Thoracic aorta (tissue), 2 donors: ENCODE measurements around the gene SH3PXD2B. TPM values are rescaled to one million over a fixed set of nuclear protein-coding genes. Genes with fewer than 3 reads are reported as not detected.
"Not testable (repeated sequence)": the region's sequence is repeated elsewhere in the genome, so short reads cannot be mapped to it uniquely, and the experiment has no call there.

Source experiments
- ATAC-seq: fragments of 150-250 bp; one replicate; pipeline ENCODE4 v1.8.0; 2017; ENCODE audit warnings: low read depth; ENCODE audit not compliant: insufficient number of reproducible peaks, low FRiP score
- DNase-seq: peaks from one replicate; pipeline ENCODE4 v3.0.0-alpha.2; 2020; ENCODE audit warnings: low spot score
- H3K27ac ChIP-seq, 2 donors: fragments of 200-600 bp; sonication (generic); 1 replicate in 1 of 2; 2 replicates in 1 of 2; pipeline ENCODE4 v1.5.1; 2016; ENCODE audit warnings: mild to moderate bottlenecking in 2 of 2, moderate library complexity in 2 of 2
- H3K27me3 ChIP-seq: fragments of 200-600 bp; sonication (generic); replicated peaks from 2 replicates; pipeline ENCODE4 v1.6.0; 2016; ENCODE audit warnings: mild to moderate bottlenecking; ENCODE audit not compliant: insufficient read depth
- H3K36me3 ChIP-seq: fragments of 200-600 bp; sonication (generic); one replicate; pipeline ENCODE4 v1.5.1; 2016
- H3K4me1 ChIP-seq, 2 donors: fragments of 200-600 bp; sonication (generic); 1 replicate in 1 of 2; 2 replicates in 1 of 2; pipeline versions ENCODE4 v1.5.1 to v1.6.0; 2016; ENCODE audit warnings: low read depth in 2 of 2, mild to moderate bottlenecking in 1 of 2; ENCODE audit not compliant: control insufficient read depth in 1 of 2
- H3K4me3 ChIP-seq: fragments of 200-600 bp; sonication (generic); 2 replicates; pipeline ENCODE4 v1.5.1; 2016; ENCODE audit warnings: mild to moderate bottlenecking
- H3K9me3 ChIP-seq: fragments of 200-600 bp; sonication (generic); 2 replicates; pipeline ENCODE4 v1.5.1; 2016
- total RNA-seq, 2 donors: library from RNA; depleted of rRNA; stranded (reverse); fragments of >200 nt; gene quantifications; one replicate each; pipeline versions ENCODE4 v1.1.0 to v1.2.3, GENCODE V29; 2016
- TF ChIP-seq, protein P1 (sequence below): fragments of 200-600 bp; sonication (generic); IDR thresholded peaks from one replicate; pipeline ENCODE4 v1.5.1; 2019; ENCODE audit warnings: antibody characterized with exemption

The SH3PXD2B gene
- total RNA-seq, 2 donors from 2014 or later, result 31.4 to 42.0 TPM

DNA sequence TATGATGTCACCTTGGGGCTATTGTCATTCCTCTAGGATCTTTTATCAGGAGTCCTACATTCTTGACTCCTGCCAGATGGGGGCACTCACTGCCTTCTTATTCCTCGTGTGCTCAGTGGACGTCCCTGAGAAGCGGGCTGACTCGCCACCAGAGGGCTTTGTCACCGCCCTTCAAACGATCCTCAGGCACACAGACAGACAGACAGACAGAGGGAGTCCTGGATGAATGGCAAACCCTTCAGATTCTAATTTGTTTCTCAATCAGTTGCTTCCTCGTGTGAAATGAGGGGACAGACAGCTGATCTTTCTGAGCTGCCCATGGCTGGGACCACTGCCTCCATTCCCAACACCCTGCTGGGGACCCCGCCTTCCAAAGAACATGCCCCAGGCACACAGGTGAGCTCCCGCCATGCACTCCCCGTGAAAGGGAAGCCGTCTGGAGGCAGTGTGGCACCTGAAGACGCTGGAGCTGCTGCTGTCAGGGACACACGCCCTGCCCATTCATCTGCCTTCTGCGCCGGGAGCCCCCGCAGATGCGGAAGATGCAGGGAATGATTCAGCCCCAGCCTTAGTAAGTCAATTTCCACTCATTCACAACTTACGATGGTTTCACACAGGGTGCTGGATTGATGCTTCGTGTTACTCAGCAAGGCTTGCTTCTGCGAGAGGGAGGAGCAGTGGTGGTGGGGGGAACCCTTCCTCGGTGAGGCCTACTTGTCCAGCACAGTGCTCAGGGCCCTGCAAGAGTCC is 24.9 kb upstream of the SH3PXD2B start:
- H3K4me3 ChIP-seq, result no peak overlapping the region
- no peaks in the 10 kb centered on the region for H3K27me3 ChIP-seq
- H3K27ac ChIP-seq, result no peak overlapping the region
- TF ChIP-seq, protein P1, sequence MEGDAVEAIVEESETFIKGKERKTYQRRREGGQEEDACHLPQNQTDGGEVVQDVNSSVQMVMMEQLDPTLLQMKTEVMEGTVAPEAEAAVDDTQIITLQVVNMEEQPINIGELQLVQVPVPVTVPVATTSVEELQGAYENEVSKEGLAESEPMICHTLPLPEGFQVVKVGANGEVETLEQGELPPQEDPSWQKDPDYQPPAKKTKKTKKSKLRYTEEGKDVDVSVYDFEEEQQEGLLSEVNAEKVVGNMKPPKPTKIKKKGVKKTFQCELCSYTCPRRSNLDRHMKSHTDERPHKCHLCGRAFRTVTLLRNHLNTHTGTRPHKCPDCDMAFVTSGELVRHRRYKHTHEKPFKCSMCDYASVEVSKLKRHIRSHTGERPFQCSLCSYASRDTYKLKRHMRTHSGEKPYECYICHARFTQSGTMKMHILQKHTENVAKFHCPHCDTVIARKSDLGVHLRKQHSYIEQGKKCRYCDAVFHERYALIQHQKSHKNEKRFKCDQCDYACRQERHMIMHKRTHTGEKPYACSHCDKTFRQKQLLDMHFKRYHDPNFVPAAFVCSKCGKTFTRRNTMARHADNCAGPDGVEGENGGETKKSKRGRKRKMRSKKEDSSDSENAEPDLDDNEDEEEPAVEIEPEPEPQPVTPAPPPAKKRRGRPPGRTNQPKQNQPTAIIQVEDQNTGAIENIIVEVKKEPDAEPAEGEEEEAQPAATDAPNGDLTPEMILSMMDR, result peak; percentile 66
- DNase-seq (peak; percentile 34), ATAC-seq (peak; percentile 45)
- no peaks in the 10 kb centered on the region for H3K36me3 ChIP-seq
- no peaks in the 10 kb centered on the region for H3K9me3 ChIP-seq
- H3K4me1 ChIP-seq, result no peaks in the 10 kb centered on the region

DNA sequence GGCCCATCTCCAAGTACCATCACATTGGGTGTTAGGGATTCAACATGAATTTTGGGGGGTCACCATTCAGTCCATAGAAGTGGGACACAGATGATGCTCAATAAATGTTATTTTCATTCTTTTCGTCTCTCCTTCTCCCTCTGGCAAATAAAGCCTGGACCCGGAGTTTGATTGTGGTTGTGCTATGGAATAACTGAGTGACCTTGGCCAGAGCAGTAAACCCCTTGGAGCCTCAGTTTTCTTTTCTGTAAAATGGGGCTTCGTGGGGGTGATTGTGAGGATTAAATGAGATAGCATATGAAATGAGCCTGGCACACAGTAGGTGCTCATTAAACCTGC is 24.3 kb upstream of the SH3PXD2B start:
- H3K27me3 ChIP-seq, H3K36me3 ChIP-seq, H3K4me3 ChIP-seq, DNase-seq, ATAC-seq, H3K4me1 ChIP-seq, H3K27ac ChIP-seq, H3K9me3 ChIP-seq: not testable (repeated sequence)

DNA sequence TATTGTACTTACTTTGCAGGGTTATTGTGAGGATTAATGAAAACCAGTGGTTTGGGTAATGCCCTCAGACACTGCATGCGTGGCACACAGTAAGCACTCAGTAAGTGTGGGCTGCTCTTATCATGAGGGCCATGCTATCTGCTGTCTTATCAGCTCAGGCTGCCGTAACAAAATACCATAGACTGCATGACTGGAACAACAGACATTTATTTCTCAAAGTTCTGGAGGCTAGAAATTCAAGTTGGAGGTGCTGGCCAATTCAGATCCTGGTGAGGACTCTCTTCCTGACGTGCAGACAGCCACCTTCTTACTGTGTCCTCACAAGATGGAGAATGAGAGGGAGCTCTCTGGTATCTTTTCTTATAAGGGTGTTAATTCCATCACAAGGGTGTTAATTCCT is 23.9 kb upstream of the SH3PXD2B start:
- TF ChIP-seq, protein P1, result no peak
- H3K9me3 ChIP-seq, result no peaks in the 10 kb centered on the region
- no peaks in the 10 kb centered on the region for H3K36me3 ChIP-seq
- H3K4me1 ChIP-seq, result no peaks in the 10 kb centered on the region
- ATAC-seq (no peak), DNase-seq (no peak)
- no peaks in the 10 kb centered on the region for H3K27me3 ChIP-seq
- H3K4me3 ChIP-seq, result no peak overlapping the region
- H3K27ac ChIP-seq, result no peak overlapping the region

DNA sequence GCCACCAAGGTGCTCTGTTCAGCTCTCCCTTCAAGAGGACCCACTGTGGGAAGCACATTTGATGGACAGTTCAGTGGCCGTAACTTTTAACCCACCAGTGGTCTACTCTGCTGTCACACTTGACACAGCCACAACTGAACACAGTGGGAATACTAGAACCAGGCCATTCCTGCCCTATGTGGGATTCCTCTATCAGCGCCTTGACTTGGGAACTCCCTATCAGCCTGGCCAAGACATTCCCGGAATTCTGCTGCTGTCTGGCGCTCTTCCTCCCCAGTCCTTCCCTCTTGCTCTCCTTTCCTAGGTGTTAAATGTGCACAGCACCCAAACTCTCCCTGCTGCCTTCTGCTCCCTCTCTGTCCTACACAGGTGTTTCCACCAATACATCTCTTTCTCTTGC is 23.1 kb upstream of the SH3PXD2B start:
- TF ChIP-seq, protein P1, result no peak
- Histone ChIP-seq H3K27me3 (no peaks in the 10 kb centered on the region), H3K27ac (no peak overlapping the region), H3K36me3 (no peaks in the 10 kb centered on the region), H3K9me3 (no peaks in the 10 kb centered on the region), H3K4me3 (no peak overlapping the region), H3K4me1 (no peaks in the 10 kb centered on the region)
- DNase-seq (no peak), ATAC-seq (no peak)

DNA sequence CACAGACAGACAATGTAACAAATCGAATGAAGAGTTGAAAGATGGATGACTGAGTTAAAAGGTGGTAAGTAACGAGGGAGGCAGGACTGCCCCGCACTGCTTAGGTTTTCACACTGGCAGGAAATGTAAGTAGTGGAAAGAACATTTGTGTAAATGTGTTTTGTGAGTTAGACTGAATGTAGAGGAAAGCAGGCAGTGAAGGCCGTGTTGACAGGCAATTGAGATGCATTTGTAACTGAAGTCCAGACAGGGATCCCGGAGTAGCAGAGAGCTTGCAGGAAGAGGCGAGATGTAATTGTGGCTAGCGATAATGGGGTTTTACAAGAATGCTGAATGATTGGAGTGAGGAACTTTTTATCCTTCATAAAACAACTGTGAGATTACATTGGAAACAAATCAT is 20.0 kb upstream of the SH3PXD2B start:
- Histone ChIP-seq H3K9me3 (no peaks in the 10 kb centered on the region), H3K4me3 (no peak overlapping the region), H3K4me1 (no peaks in the 10 kb centered on the region), H3K27me3 (no peaks in the 10 kb centered on the region), H3K36me3 (no peaks in the 10 kb centered on the region), H3K27ac (no peak overlapping the region)
- TF ChIP-seq, protein P1, result no peak
- no peak for ATAC-seq
- no peak for DNase-seq

DNA sequence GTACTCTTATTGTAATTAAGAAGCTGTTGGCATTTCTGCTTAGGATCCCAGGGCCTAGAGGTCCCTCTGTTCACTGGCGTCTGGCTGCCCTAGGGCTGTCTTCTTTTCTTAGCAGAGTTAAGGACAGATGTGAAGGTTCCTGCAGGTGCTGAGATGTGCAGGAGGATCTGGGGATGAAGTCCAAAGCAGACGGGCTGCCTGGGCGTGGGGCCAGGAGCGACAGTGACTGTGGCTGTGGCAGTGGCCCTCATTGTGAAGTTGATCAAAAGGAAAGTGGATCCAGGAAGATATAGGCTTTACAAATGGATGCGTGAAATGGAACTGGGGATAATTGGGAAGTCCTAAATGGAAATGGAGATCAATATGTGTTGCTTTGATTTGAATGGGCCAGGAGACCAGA is 19.1 kb upstream of the SH3PXD2B start:
- no peak overlapping the region for H3K27ac ChIP-seq
- H3K4me1 ChIP-seq, result no peaks in the 10 kb centered on the region
- H3K9me3 ChIP-seq, result no peaks in the 10 kb centered on the region
- TF ChIP-seq, protein P1, result no peak
- H3K36me3 ChIP-seq, result no peaks in the 10 kb centered on the region
- DNase-seq (no peak), ATAC-seq (no peak)
- no peaks in the 10 kb centered on the region for H3K27me3 ChIP-seq
- H3K4me3 ChIP-seq, result no peak overlapping the region
